Panc1 (cell line): ENCODE measurements around the gene CHTOP. TPM values are rescaled to one million over a fixed set of nuclear protein-coding genes. Genes with fewer than 3 reads are reported as not detected.

Experiments
- ATAC-seq: fragments of 200-7000 bp; cut with Tn5 transposase; 2 replicates; pipeline ENCODE4 v1.9.1; 2020; ENCODE audit warnings: mild to moderate bottlenecking, moderate library complexity
- BruUV-seq: library from RNA; stranded (reverse); fragments of 400-500 nt; replicated peaks from 2 replicates; lab custom pipeline; 2021; lab: Mats Ljungman, UMichigan
- CTCF ChIA-PET: fragments of 300-600 bp; sonication (Branson Sonifier 250); formaldehyde crosslinking; loops from one replicate; lab custom pipeline; 2022; ENCODE audit warnings: antibody characterized with exemption; lab: Charles Lee
- POLR2A ChIA-PET: fragments of 300-600 bp; sonication (Branson Sonifier 250); formaldehyde crosslinking; loops from one replicate; lab custom pipeline; 2022; ENCODE audit warnings: antibody characterized with exemption; lab: Charles Lee
- DNase-seq: peaks from one replicate; pipeline ENCODE4 v3.0.0-alpha.2; 2010; ENCODE audit warnings: low read depth, low spot score
- H3K27ac ChIP-seq: 2 replicates; pipeline ENCODE4 v1.5.1; 2011; ENCODE audit warnings: mild to moderate bottlenecking, low read length, inconsistent platforms
- H3K27me3 ChIP-seq: fragments of 200-500 bp; sonication (Bioruptor generic); 2 replicates; pipeline ENCODE4 v1.6.0; 2014; ENCODE audit warnings: low read length, inconsistent platforms; ENCODE audit not compliant: control insufficient read depth, insufficient read depth
- H3K36me3 ChIP-seq: fragments of 200-500 bp; sonication (Bioruptor generic); 2 replicates; pipeline ENCODE4 v1.5.1; 2014; ENCODE audit warnings: inconsistent platforms, mild to moderate bottlenecking, low read length, moderate library complexity; ENCODE audit not compliant: control insufficient read depth, insufficient read depth
- H3K4me1 ChIP-seq: 2 replicates; pipeline ENCODE4 v1.5.1; 2011; ENCODE audit warnings: inconsistent platforms, mild to moderate bottlenecking, low read length, moderate library complexity; ENCODE audit not compliant: control insufficient read depth, insufficient read depth
- H3K4me3 ChIP-seq, 2 experiments: 2 replicates each; pipeline ENCODE4 v1.5.1; 2011 to 2012; ENCODE audit warnings: low read depth in 2 of 2, low read length in 2 of 2, mild to moderate bottlenecking in 2 of 2, inconsistent platforms in 1 of 2, moderate library complexity in 1 of 2
- H3K9me3 ChIP-seq: fragments of 200-500 bp; sonication (Bioruptor generic); 2 replicates; pipeline ENCODE4 v1.5.1; 2014; ENCODE audit warnings: low read depth, mild to moderate bottlenecking, inconsistent platforms, low read length, moderate library complexity; ENCODE audit not compliant: control insufficient read depth, insufficient read depth
- CTCF ChIP-seq: fragments of 450-650 bp; IDR thresholded peaks from 2 replicates; pipeline ENCODE4 v1.5.1; 2017; ENCODE audit warnings: mild to moderate bottlenecking
- POLR2AphosphoS5 ChIP-seq: IDR thresholded peaks from 2 replicates; pipeline ENCODE4 v1.6.1; 2012; ENCODE audit warnings: mild to moderate bottlenecking, low read depth, low read length, moderate library complexity
- REST ChIP-seq, 2 experiments: IDR thresholded peaks; 2 replicates each; pipeline ENCODE4 v1.6.1; 2011 to 2012; ENCODE audit warnings: low read depth in 2 of 2, control low read depth in 1 of 2, low read length in 1 of 2, mild to moderate bottlenecking in 1 of 2, moderate library complexity in 1 of 2; ENCODE audit not compliant: insufficient read depth in 1 of 2
- SIN3A ChIP-seq: IDR thresholded peaks from 2 replicates; pipeline ENCODE4 v1.6.1; 2012; ENCODE audit warnings: low read depth, mild to moderate bottlenecking, low read length, moderate library complexity, borderline replicate concordance; ENCODE audit not compliant: insufficient read depth
- TCF7L2 ChIP-seq: IDR thresholded peaks from 2 replicates; pipeline ENCODE4 v1.6.1; 2011; ENCODE audit warnings: mild to moderate bottlenecking, low read depth, low read length, inconsistent platforms
- in situ Hi-C: cut with HindIII; loops from 2 replicates; pipeline ENCODE4 v1.10.0; 2016; ENCODE audit warnings: low sequenced_read_pairs, low pct_unique_long_range_greater_than_20kb
- intact Hi-C: fragments of 100-400 bp; cut with micrococcal nuclease; formaldehyde crosslinking; loops from one replicate; pipeline ENCODE4 v1.10.0; 2022; ENCODE audit not compliant: unreplicated experiment
- total RNA-seq: library from RNA; stranded (reverse); gene quantifications from one replicate; pipeline ENCODE4 v1.2.1, GENCODE V29; 2021; ENCODE audit not compliant: unreplicated experiment

The CHTOP gene
- total RNA-seq, 1 experiment from 2014 or later: 87.0 TPM

- in situ Hi-C loops (loop anchor here (25.0 kb wide), 1 partner anchor 246 kb away; the partner anchor contains the start of gene S100A9), intact Hi-C loops (no loop called here)
- CTCF ChIA-PET: no interaction called here
Measured at GRCh38 chr1:153608089-153608682, 25.7 kb upstream of the CHTOP start.

More at GRCh38 chr1:153608089-153608682, 25.7 kb upstream of the CHTOP start:
- no peaks in the 10 kb centered on the region for H3K9me3 ChIP-seq
- peak overlapping the region; percentile 79 for H3K27ac ChIP-seq
- no TSS peak for BruUV-seq
- DNase-seq: no peak
- H3K4me3 ChIP-seq: peak overlapping the region; percentile 33 to 49; a peak in 3 of 4 replicates
- no peak for TF ChIP-seq TCF7L2
- TF ChIP-seq POLR2AphosphoS5: no peak
- no peak for TF ChIP-seq REST (IDR thresholded peaks at IDR 0.05; ENCODE audit: insufficient read depth in 1 of 2, low read depth in 2 of 2, low read length in 1 of 2)
- no peak for TF ChIP-seq CTCF
- no peak for TF ChIP-seq SIN3A
- POLR2A ChIA-PET: no interaction called here
- H3K27me3 ChIP-seq: no peaks in the 10 kb centered on the region
- H3K36me3 ChIP-seq: no peaks in the 10 kb centered on the region
- peaks cover 43% of the 10 kb centered on the region for H3K4me1 ChIP-seq
- ATAC-seq: no peak
